Bronchial epithelial cell (primary cell): ENCODE data around the gene ANKRD30A. TPM values are rescaled to one million over a fixed set of nuclear protein-coding genes. Genes with fewer than 3 reads are reported as not detected.
A peak's percentile ranks its signal among the peaks of the same experiment; 100 is the strongest.
"Not testable (repeated sequence)": the region's sequence is repeated elsewhere in the genome, so short reads cannot be mapped to it uniquely, and the experiment has no call there.

Source experiments
- DNase-seq: peaks from one replicate; pipeline ENCODE4 v3.0.0-alpha.2; 2010; ENCODE audit warnings: low read depth
- FAIRE-seq: peaks from 2 replicates; lab custom pipeline; 2011; peaks lifted over from hg19 to GRCh38; lab: Jason Lieb, UNC
- H3K27me3 ChIP-seq: 2 replicates; pipeline ENCODE4 v1.5.1; 2011; ENCODE audit warnings: low read length; ENCODE audit not compliant: control insufficient read depth, insufficient read depth
- H3K36me3 ChIP-seq: 2 replicates; pipeline ENCODE4 v1.5.1; 2011; ENCODE audit warnings: low read length; ENCODE audit not compliant: control insufficient read depth, insufficient read depth
- H3K4me3 ChIP-seq: 2 replicates; pipeline ENCODE4 v1.5.1; 2011; ENCODE audit warnings: mild to moderate bottlenecking, low read depth, low read length, control low read depth
- total RNA-seq: library from RNA; depleted of rRNA; stranded (reverse); fragments of >200 nt; gene quantifications from 2 replicates; pipeline ENCODE4 v1.2.1, GENCODE V29; 2014
- TF ChIP-seq, protein P1 (sequence below): IDR thresholded peaks from 2 replicates; pipeline ENCODE4 v1.5.1; 2011; ENCODE audit warnings: mild to moderate bottlenecking, moderate library complexity, low read length, control low read depth, inconsistent platforms; ENCODE audit not compliant: insufficient read depth, severe bottlenecking

Gene ANKRD30A
- total RNA-seq, 1 donor from 2014 or later = not detected

DNA sequence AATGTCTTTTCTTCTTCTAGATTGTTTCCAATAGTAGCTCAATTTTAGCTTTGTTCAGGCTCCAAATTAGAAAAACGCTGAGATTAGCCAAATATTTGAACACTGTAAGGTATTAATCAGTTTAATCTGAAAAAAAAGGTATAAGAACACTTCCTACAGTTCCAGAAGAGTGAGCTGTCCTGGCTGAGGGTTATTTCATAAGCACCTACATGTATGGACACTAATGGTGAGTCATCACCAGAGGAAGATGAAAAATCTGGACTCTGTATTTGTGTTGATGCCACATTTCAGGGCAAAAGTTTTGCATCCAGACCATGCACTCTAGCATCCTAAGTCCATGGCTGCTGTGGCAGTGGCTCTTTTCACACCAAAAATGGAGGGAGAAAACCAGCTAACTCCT is 189.5 kb downstream of the ANKRD30A start:
- TF ChIP-seq, protein P1, sequence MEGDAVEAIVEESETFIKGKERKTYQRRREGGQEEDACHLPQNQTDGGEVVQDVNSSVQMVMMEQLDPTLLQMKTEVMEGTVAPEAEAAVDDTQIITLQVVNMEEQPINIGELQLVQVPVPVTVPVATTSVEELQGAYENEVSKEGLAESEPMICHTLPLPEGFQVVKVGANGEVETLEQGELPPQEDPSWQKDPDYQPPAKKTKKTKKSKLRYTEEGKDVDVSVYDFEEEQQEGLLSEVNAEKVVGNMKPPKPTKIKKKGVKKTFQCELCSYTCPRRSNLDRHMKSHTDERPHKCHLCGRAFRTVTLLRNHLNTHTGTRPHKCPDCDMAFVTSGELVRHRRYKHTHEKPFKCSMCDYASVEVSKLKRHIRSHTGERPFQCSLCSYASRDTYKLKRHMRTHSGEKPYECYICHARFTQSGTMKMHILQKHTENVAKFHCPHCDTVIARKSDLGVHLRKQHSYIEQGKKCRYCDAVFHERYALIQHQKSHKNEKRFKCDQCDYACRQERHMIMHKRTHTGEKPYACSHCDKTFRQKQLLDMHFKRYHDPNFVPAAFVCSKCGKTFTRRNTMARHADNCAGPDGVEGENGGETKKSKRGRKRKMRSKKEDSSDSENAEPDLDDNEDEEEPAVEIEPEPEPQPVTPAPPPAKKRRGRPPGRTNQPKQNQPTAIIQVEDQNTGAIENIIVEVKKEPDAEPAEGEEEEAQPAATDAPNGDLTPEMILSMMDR = no peak
- no peak overlapping the region for H3K4me3 ChIP-seq
- no peaks in the 10 kb centered on the region for H3K27me3 ChIP-seq
- FAIRE-seq (no peak), DNase-seq (peak; percentile 92)
- H3K36me3 ChIP-seq = no peaks in the 10 kb centered on the region

DNA sequence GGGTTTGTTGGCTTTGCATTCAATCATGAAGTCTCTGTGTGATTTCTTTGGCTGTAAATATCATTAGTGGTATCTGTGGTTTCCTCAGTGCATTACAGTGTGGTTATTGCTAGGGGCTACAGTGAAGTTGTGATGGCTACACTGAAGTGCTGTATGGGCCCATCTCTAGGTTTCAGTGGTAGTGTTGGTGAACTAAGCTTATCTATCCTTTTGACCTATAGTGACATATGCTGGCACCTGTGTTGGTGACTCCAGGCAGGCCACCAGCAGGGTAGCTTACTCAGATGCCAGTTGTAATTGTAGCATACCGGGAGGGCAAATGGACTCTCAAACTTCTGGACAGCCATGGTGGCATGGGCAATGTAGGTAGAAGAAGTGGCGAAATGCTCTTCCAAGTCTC is 219.0 kb downstream of the ANKRD30A start:
- Histone ChIP-seq H3K27me3 (no peaks in the 10 kb centered on the region), H3K4me3 (no peak overlapping the region), H3K36me3 (no peaks in the 10 kb centered on the region)
- TF ChIP-seq, protein P1 = no peak
- no peak for FAIRE-seq
- no peak for DNase-seq

DNA sequence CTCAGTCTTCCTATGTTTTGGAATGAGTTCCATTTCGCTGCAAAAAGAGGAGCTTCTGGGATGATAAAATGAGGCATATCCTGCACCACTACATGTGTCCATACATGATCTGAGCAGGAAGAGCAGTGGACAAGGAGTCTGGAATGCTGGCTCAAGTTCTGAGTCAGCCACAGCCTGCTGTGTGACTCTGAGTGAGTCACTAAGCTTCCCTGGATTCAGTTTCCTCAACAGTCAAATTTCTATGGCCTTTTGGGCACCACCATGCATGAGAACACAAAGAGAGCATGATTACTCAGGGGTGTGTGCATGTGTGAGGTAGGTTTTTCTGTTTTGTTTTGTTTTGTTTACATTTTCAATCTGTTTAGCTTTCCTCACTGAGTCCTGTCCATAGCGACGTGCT is 254.6 kb downstream of the ANKRD30A start:
- peak; percentile 100 for DNase-seq
- H3K4me3 ChIP-seq = no peak overlapping the region
- H3K36me3 ChIP-seq = no peaks in the 10 kb centered on the region
- peak; percentile 97 for FAIRE-seq
- H3K27me3 ChIP-seq = no peaks in the 10 kb centered on the region
- TF ChIP-seq, protein P1 = no peak

DNA sequence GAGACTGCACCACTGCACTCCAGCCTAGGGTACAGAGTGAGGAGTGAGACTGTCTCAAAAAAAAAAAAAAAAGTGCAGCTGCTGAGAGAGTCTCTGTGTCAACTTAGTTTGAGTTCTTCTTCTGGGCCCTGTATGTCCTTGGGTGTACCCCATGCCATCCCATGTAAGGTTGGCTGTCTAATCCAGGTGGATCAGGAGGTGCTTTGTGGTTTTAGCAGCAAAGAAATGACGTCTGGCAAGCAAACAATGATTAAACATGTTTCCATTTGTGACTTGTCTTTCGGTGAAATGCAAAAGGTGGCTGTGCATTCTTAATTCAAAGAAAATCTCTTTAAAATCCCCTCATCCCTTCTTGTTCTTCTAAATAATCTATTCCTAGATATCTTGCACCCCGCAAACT is 255.9 kb downstream of the ANKRD30A start:
- Histone ChIP-seq H3K27me3 (no peaks in the 10 kb centered on the region), H3K4me3 (no peak overlapping the region), H3K36me3 (no peaks in the 10 kb centered on the region)
- FAIRE-seq (no peak), DNase-seq (peak; percentile 81)
- TF ChIP-seq, protein P1 = no peak

DNA sequence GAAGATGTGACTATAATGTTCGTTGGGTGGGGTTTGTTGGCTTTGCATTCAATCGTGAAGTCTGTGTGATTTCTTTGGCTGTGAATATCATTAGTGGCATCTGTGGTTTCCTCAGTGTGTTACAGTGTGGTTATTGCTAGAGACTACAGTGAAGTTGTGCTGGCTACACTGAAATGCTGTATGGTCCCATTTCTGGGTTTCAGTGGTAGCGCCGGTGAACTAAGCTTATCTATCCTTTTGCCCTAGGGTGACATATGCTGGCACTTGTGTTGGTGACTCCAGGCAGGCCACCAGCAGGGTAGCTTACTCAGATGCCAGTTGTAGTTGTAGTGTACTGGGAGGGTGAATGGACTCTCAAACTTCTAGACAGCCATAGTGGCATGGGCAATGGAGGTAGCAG is 259.5 kb downstream of the ANKRD30A start:
- no peak overlapping the region for H3K4me3 ChIP-seq
- H3K36me3 ChIP-seq = no peaks in the 10 kb centered on the region
- FAIRE-seq (no peak), DNase-seq (no peak)
- TF ChIP-seq, protein P1 = no peak
- no peaks in the 10 kb centered on the region for H3K27me3 ChIP-seq

DNA sequence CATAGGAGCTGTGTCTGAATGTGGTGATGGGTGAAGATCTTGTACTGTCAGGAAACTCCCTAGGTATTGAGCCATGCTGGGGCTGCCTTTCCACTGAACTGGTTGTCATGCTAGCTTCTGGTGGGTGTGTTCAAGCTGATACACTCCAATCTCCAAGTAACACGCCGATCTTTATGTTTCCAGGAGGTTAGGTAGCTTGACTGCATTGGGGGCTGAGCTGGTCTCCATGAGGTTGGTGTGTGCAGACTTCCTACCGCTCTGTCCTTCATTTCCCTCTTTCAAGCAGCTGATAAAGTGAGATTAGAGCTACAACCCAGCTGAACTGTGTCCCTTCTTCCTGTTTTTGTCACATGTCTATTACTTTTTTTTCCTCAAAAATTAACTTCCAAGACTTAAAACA is 265.5 kb downstream of the ANKRD30A start:
- Histone ChIP-seq H3K36me3 (no peaks in the 10 kb centered on the region), H3K27me3 (no peaks in the 10 kb centered on the region), H3K4me3 (no peak overlapping the region)
- TF ChIP-seq, protein P1 = no peak
- DNase-seq (no peak), FAIRE-seq (peak; percentile 43)

DNA sequence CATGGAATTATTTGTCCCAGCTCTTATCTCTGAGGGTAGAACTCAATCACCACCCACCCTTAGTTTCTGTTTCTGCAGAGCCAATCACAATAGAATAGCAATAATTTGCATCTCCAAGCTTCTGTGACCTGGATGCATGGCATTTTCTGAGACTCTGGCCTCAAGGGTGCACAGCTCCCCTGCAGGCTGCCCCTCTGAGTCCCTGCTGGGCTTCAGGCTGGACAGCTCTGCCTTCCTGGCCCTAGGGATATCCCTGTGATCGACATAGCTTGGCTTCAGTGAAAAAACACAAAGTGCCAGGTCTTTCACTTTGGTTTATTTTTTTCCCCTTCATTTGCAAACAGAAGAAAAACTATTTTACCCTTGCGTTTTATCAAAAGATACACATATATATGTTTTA is 275.4 kb downstream of the ANKRD30A start:
- not testable (repeated sequence) for H3K36me3 ChIP-seq, H3K27me3 ChIP-seq, H3K4me3 ChIP-seq, FAIRE-seq, DNase-seq
